KMS-11 (cell line): Measurements from ENCODE around the gene TUBE1.

Experiments used
- H2AFZ ChIP-seq: fragments of 200-600 bp; sonication (generic); 2 replicates; pipeline ENCODE4 v1.6.1; 2016; ENCODE audit warnings: antibody characterized with exemption, mixed run types, low read depth
- H3K27ac ChIP-seq: fragments of 200-600 bp; sonication (generic); 2 replicates; pipeline ENCODE4 v1.6.1; 2016; ENCODE audit warnings: mild to moderate bottlenecking, mixed run types
- H3K27me3 ChIP-seq: fragments of 200-600 bp; sonication (generic); 2 replicates; pipeline ENCODE4 v1.6.1; 2017; ENCODE audit warnings: mild to moderate bottlenecking, low read depth, mixed run types, moderate library complexity; ENCODE audit not compliant: insufficient read depth
- H3K36me3 ChIP-seq: fragments of 200-600 bp; sonication (generic); 2 replicates; pipeline ENCODE4 v1.6.1; 2017; ENCODE audit warnings: mild to moderate bottlenecking, mixed run types; ENCODE audit not compliant: insufficient read depth
- H3K4me1 ChIP-seq: fragments of 200-600 bp; sonication (generic); 2 replicates; pipeline ENCODE4 v1.6.1; 2016; ENCODE audit warnings: mild to moderate bottlenecking, low read depth, mixed run types; ENCODE audit not compliant: poor library complexity, severe bottlenecking
- H3K4me2 ChIP-seq: fragments of 200-600 bp; sonication (generic); 2 replicates; pipeline ENCODE4 v1.7.0; 2016; ENCODE audit warnings: mild to moderate bottlenecking, mixed run types
- H3K4me3 ChIP-seq: fragments of 200-600 bp; sonication (generic); IDR thresholded peaks from 2 replicates; pipeline ENCODE4 v1.6.1; 2017; ENCODE audit warnings: low read depth, low read length, mixed read lengths; ENCODE audit not compliant: insufficient read depth
- H3K79me2 ChIP-seq: fragments of 200-600 bp; sonication (generic); 2 replicates; pipeline ENCODE4 v1.6.1; 2016; ENCODE audit warnings: low read depth, mixed run types; ENCODE audit not compliant: insufficient read depth
- H3K9ac ChIP-seq: fragments of 200-600 bp; sonication (generic); 2 replicates; pipeline ENCODE4 v1.6.1; 2016; ENCODE audit warnings: mild to moderate bottlenecking, mixed run types
- H4K20me1 ChIP-seq: fragments of 200-600 bp; sonication (generic); 2 replicates; pipeline ENCODE4 v1.6.1; 2016; ENCODE audit warnings: mild to moderate bottlenecking, mixed run types; ENCODE audit not compliant: insufficient read depth
- CTCF ChIP-seq: fragments of 200-600 bp; sonication (generic); conservative IDR thresholded peaks from 2 replicates; pipeline ENCODE4 v1.6.1; 2017; ENCODE audit warnings: low read depth, mild to moderate bottlenecking, antibody characterized with exemption, low read length, moderate library complexity, mixed read lengths

Gene TUBE1

GRCh38 chr6:112122756-112123155, 35.5 kb upstream of the TUBE1 start:
- Histone ChIP-seq H3K4me2 (no peak overlapping the region), H3K4me3 (no peak overlapping the region), H3K9ac (no peak overlapping the region), H2AFZ (no peak overlapping the region), H3K27ac (no peak overlapping the region), H3K4me1 (peaks cover 7% of the 10 kb centered on the region), H3K79me2 (no peaks in the 10 kb centered on the region), H4K20me1 (no peaks in the 10 kb centered on the region), H3K36me3 (no peaks in the 10 kb centered on the region), H3K27me3 (no peaks in the 10 kb centered on the region)
- TF ChIP-seq CTCF: no peak

- no peak overlapping the region for H3K4me3 ChIP-seq
- H2AFZ ChIP-seq: no peak overlapping the region
- H3K4me1 ChIP-seq: peaks cover 10% of the 10 kb centered on the region
- H4K20me1 ChIP-seq: no peaks in the 10 kb centered on the region
- H3K4me2 ChIP-seq: no peak overlapping the region; the same call in 1 of the 2 replicates
- TF ChIP-seq CTCF: no peak
- no peaks in the 10 kb centered on the region for H3K79me2 ChIP-seq
- H3K36me3 ChIP-seq: no peaks in the 10 kb centered on the region
- no peak overlapping the region for H3K9ac ChIP-seq
- no peak overlapping the region for H3K27ac ChIP-seq
- H3K27me3 ChIP-seq: no peaks in the 10 kb centered on the region
These were observed 30.8 kb upstream of the TUBE1 start for GRCh38 chr6:112118034-112118433.

GRCh38 chr6:112117554-112117953, 30.3 kb upstream of the TUBE1 start:
- H3K27me3 ChIP-seq: no peaks in the 10 kb centered on the region
- H3K79me2 ChIP-seq: no peaks in the 10 kb centered on the region
- H3K36me3 ChIP-seq: no peaks in the 10 kb centered on the region
- H3K4me1 ChIP-seq: peaks cover 10% of the 10 kb centered on the region
- H3K4me3 ChIP-seq: no peak overlapping the region
- no peak overlapping the region for H3K27ac ChIP-seq
- no peaks in the 10 kb centered on the region for H4K20me1 ChIP-seq
- H2AFZ ChIP-seq: no peak overlapping the region
- no peak for TF ChIP-seq CTCF
- H3K4me2 ChIP-seq: no peak overlapping the region
- no peak overlapping the region for H3K9ac ChIP-seq

- H3K9ac ChIP-seq: no peak overlapping the region
- no peak for TF ChIP-seq CTCF
- no peaks in the 10 kb centered on the region for H3K27me3 ChIP-seq
- H3K27ac ChIP-seq: no peak overlapping the region
- no peaks in the 10 kb centered on the region for H3K79me2 ChIP-seq
- H2AFZ ChIP-seq: no peak overlapping the region
- H4K20me1 ChIP-seq: no peaks in the 10 kb centered on the region
- no peaks in the 10 kb centered on the region for H3K36me3 ChIP-seq
- no peak overlapping the region for H3K4me3 ChIP-seq
- no peak overlapping the region for H3K4me2 ChIP-seq
- H3K4me1 ChIP-seq: peaks cover 10% of the 10 kb centered on the region
These were observed 28.9 kb upstream of the TUBE1 start for GRCh38 chr6:112116221-112116620.
